HEK293 (cell line): ENCODE data around the gene CEP295NL.
A peak's percentile ranks its signal among the peaks of the same experiment; 100 is the strongest.

Experiments used
- EGR2 ChIP-seq: fragments of 450-650 bp; formaldehyde crosslinking; IDR thresholded peaks from 2 replicates; pipeline ENCODE4 v1.5.1; 2016; ENCODE audit warnings: low read depth, missing biosample characterization, missing genetic modification characterization
- GLIS1 ChIP-seq: fragments of 450-650 bp; formaldehyde crosslinking; IDR thresholded peaks from 2 replicates; pipeline ENCODE4 v1.5.1; 2016; ENCODE audit warnings: missing biosample characterization, missing genetic modification characterization
- KLF7 ChIP-seq: fragments of 450-650 bp; formaldehyde crosslinking; IDR thresholded peaks from 2 replicates; pipeline ENCODE4 v1.5.1; 2016; ENCODE audit warnings: missing biosample characterization, missing genetic modification characterization, borderline replicate concordance
- KLF9 ChIP-seq: fragments of 450-650 bp; formaldehyde crosslinking; IDR thresholded peaks from 2 replicates; pipeline ENCODE4 v1.5.1; 2016; ENCODE audit warnings: missing biosample characterization, missing genetic modification characterization, low read depth
- OSR2 ChIP-seq: fragments of 450-650 bp; formaldehyde crosslinking; IDR thresholded peaks from 2 replicates; pipeline ENCODE4 v1.5.1; 2016; ENCODE audit warnings: missing biosample characterization, missing genetic modification characterization
- REPIN1 ChIP-seq: fragments of 450-650 bp; formaldehyde crosslinking; IDR thresholded peaks from 2 replicates; pipeline ENCODE4 v1.5.1; 2017; ENCODE audit warnings: missing biosample characterization, missing genetic modification characterization, low read depth
- SCRT1 ChIP-seq: fragments of 450-650 bp; formaldehyde crosslinking; IDR thresholded peaks from 2 replicates; pipeline ENCODE4 v1.5.1; 2016; ENCODE audit warnings: missing biosample characterization, missing genetic modification characterization, borderline replicate concordance
- SP3 ChIP-seq: fragments of 450-650 bp; formaldehyde crosslinking; IDR thresholded peaks from 2 replicates; pipeline ENCODE4 v1.5.1; 2016; ENCODE audit warnings: missing biosample characterization, missing genetic modification characterization
- SP7 ChIP-seq: fragments of 450-650 bp; formaldehyde crosslinking; IDR thresholded peaks from 2 replicates; pipeline ENCODE4 v1.5.1; 2016; ENCODE audit warnings: missing biosample characterization, missing genetic modification characterization
- TRIM28 ChIP-seq: IDR thresholded peaks from 2 replicates; pipeline ENCODE4 v1.6.1; 2011; ENCODE audit warnings: low read length, control low read depth, borderline replicate concordance
- WT1 ChIP-seq: fragments of 450-650 bp; formaldehyde crosslinking; IDR thresholded peaks from 2 replicates; pipeline ENCODE4 v1.5.1; 2016; ENCODE audit warnings: missing biosample characterization, missing genetic modification characterization
- ZBTB44 ChIP-seq: fragments of 450-650 bp; IDR thresholded peaks from 2 replicates; pipeline ENCODE4 v1.5.1; 2018; ENCODE audit warnings: missing biosample characterization, mild to moderate bottlenecking, missing genetic modification characterization
- ZFHX2 ChIP-seq: fragments of 450-650 bp; formaldehyde crosslinking; conservative IDR thresholded peaks from 2 replicates; pipeline ENCODE4 v1.5.1; 2016; ENCODE audit warnings: missing biosample characterization, missing genetic modification characterization
- ZNF10 ChIP-seq: fragments of 450-650 bp; formaldehyde crosslinking; IDR thresholded peaks from 2 replicates; pipeline ENCODE4 v1.5.1; 2017; ENCODE audit warnings: missing biosample characterization, missing genetic modification characterization
- ZNF114 ChIP-seq: fragments of 450-650 bp; formaldehyde crosslinking; IDR thresholded peaks from 2 replicates; pipeline ENCODE4 v1.5.0; 2017; ENCODE audit warnings: missing biosample characterization, missing genetic modification characterization
- ZNF169 ChIP-seq: fragments of 450-650 bp; formaldehyde crosslinking; IDR thresholded peaks from 2 replicates; pipeline ENCODE4 v1.5.1; 2016; ENCODE audit warnings: missing biosample characterization, missing genetic modification characterization
- ZNF23 ChIP-seq: fragments of 450-650 bp; formaldehyde crosslinking; IDR thresholded peaks from 2 replicates; pipeline ENCODE4 v1.5.1; 2016; ENCODE audit warnings: missing biosample characterization, missing genetic modification characterization, borderline replicate concordance
- ZNF239 ChIP-seq: fragments of 450-650 bp; formaldehyde crosslinking; IDR thresholded peaks from 2 replicates; pipeline ENCODE4 v1.5.1; 2016; ENCODE audit warnings: missing biosample characterization, missing genetic modification characterization
- ZNF302 ChIP-seq: fragments of 450-650 bp; formaldehyde crosslinking; IDR thresholded peaks from 2 replicates; pipeline ENCODE4 v1.5.1; 2016; ENCODE audit warnings: missing biosample characterization, missing genetic modification characterization, low read depth
- ZNF335 ChIP-seq: fragments of 450-650 bp; formaldehyde crosslinking; conservative IDR thresholded peaks from 2 replicates; pipeline ENCODE4 v1.5.1; 2016; ENCODE audit warnings: missing biosample characterization, missing genetic modification characterization
- ZNF341 ChIP-seq: fragments of 450-650 bp; formaldehyde crosslinking; IDR thresholded peaks from 2 replicates; pipeline ENCODE4; 2016; ENCODE audit warnings: low read depth, missing biosample characterization, missing genetic modification characterization
- ZNF426 ChIP-seq: fragments of 450-650 bp; formaldehyde crosslinking; IDR thresholded peaks from 2 replicates; pipeline ENCODE4 v1.5.1; 2017; ENCODE audit warnings: missing biosample characterization, missing genetic modification characterization, mild to moderate bottlenecking, inconsistent platforms, moderate library complexity
- ZNF530 ChIP-seq: fragments of 450-650 bp; formaldehyde crosslinking; IDR thresholded peaks from 2 replicates; pipeline ENCODE4 v1.5.1; 2016; ENCODE audit warnings: low read depth, missing biosample characterization, missing genetic modification characterization
- ZNF560 ChIP-seq: fragments of 450-650 bp; formaldehyde crosslinking; IDR thresholded peaks from 2 replicates; pipeline ENCODE4 v1.5.1; 2017; ENCODE audit warnings: missing biosample characterization, missing genetic modification characterization, borderline replicate concordance
- ZNF561 ChIP-seq: fragments of 450-650 bp; IDR thresholded peaks from 2 replicates; pipeline ENCODE4 v1.5.1; 2018; ENCODE audit warnings: missing biosample characterization, missing genetic modification characterization, borderline replicate concordance
- ZNF660 ChIP-seq: fragments of 450-650 bp; IDR thresholded peaks from 2 replicates; pipeline ENCODE4 v1.5.1; 2018; ENCODE audit warnings: missing biosample characterization, mild to moderate bottlenecking, missing genetic modification characterization
- ZNF768 ChIP-seq: fragments of 450-650 bp; formaldehyde crosslinking; IDR thresholded peaks from 2 replicates; pipeline ENCODE4 v1.5.1; 2018; ENCODE audit warnings: missing biosample characterization, mild to moderate bottlenecking, missing genetic modification characterization
- ZNF792 ChIP-seq: fragments of 450-650 bp; formaldehyde crosslinking; IDR thresholded peaks from 2 replicates; pipeline ENCODE4 v1.5.1; 2016; ENCODE audit warnings: missing biosample characterization, missing genetic modification characterization
- ZSCAN30 ChIP-seq: fragments of 450-650 bp; IDR thresholded peaks from 2 replicates; pipeline ENCODE4 v1.5.1; 2018; ENCODE audit warnings: missing biosample characterization, mild to moderate bottlenecking, missing genetic modification characterization, moderate library complexity
- TF ChIP-seq, protein P1 (sequence below): fragments of 450-650 bp; formaldehyde crosslinking; IDR thresholded peaks from 2 replicates; pipeline ENCODE4 v1.5.1; 2017; ENCODE audit warnings: missing biosample characterization, missing genetic modification characterization
- TF ChIP-seq, protein P2 (sequence below): fragments of 450-650 bp; formaldehyde crosslinking; IDR thresholded peaks from 2 replicates; pipeline ENCODE4 v1.5.1; 2016; ENCODE audit warnings: missing biosample characterization, missing genetic modification characterization
- TF ChIP-seq, protein P3 (sequence below): fragments of 450-650 bp; formaldehyde crosslinking; IDR thresholded peaks from 2 replicates; pipeline ENCODE4 v1.5.1; 2016; ENCODE audit warnings: missing biosample characterization, missing genetic modification characterization
- TF ChIP-seq, protein P4 (sequence below): IDR thresholded peaks from 2 replicates; pipeline ENCODE4 v1.6.1; 2011; ENCODE audit warnings: mild to moderate bottlenecking, low read depth, low read length, borderline replicate concordance

Gene CEP295NL

GRCh38 chr17:78853926-78854394 lies 49.0 kb downstream of the CEP295NL start (continued):
- no peak for TF ChIP-seq GLIS1 (tag by site-specific recombination)
- TF ChIP-seq WT1 (tag by site-specific recombination), result 0 out of 2 replicates have a peak, but pooled peaks have one; percentile 36
- no peak for TF ChIP-seq OSR2
- no peak for TF ChIP-seq REPIN1 (tag by site-specific recombination)
- no peak for TF ChIP-seq ZNF23 (tag by site-specific recombination)
- no peak for TF ChIP-seq ZNF114 (tag by site-specific recombination)
- TF ChIP-seq ZNF426 (tag by site-specific recombination), result no peak
- no peak for TF ChIP-seq ZNF530 (tag by site-specific recombination)
- no peak for TF ChIP-seq SP3 (tag by site-specific recombination)
- TF ChIP-seq EGR2 (tag by site-specific recombination), result peak; percentile 53
- no peak for TF ChIP-seq ZBTB44 (tag by site-specific recombination)
- TF ChIP-seq, protein P1, sequence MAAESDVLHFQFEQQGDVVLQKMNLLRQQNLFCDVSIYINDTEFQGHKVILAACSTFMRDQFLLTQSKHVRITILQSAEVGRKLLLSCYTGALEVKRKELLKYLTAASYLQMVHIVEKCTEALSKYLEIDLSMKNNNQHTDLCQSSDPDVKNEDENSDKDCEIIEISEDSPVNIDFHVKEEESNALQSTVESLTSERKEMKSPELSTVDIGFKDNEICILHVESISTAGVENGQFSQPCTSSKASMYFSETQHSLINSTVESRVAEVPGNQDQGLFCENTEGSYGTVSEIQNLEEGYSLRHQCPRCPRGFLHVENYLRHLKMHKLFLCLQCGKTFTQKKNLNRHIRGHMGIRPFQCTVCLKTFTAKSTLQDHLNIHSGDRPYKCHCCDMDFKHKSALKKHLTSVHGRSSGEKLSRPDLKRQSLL (tag by site-specific recombination), result no peak
- TF ChIP-seq ZNF169 (tag by site-specific recombination), result no peak
- no peak for TF ChIP-seq ZNF10 (tag by site-specific recombination)
- no peak for TF ChIP-seq ZNF560 (tag by site-specific recombination)
- TF ChIP-seq, protein P2, sequence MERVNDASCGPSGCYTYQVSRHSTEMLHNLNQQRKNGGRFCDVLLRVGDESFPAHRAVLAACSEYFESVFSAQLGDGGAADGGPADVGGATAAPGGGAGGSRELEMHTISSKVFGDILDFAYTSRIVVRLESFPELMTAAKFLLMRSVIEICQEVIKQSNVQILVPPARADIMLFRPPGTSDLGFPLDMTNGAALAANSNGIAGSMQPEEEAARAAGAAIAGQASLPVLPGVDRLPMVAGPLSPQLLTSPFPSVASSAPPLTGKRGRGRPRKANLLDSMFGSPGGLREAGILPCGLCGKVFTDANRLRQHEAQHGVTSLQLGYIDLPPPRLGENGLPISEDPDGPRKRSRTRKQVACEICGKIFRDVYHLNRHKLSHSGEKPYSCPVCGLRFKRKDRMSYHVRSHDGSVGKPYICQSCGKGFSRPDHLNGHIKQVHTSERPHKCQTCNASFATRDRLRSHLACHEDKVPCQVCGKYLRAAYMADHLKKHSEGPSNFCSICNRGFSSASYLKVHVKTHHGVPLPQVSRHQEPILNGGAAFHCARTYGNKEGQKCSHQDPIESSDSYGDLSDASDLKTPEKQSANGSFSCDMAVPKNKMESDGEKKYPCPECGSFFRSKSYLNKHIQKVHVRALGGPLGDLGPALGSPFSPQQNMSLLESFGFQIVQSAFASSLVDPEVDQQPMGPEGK (tag by site-specific recombination), result peak; percentile 52
- TF ChIP-seq SP7 (tag by site-specific recombination), result 0 out of 2 replicates have a peak, but pooled peaks have one; percentile 28
- peak; percentile 33; the same call in 1 of the 2 replicates for TF ChIP-seq KLF9 (tag by site-specific recombination)
- TF ChIP-seq ZNF239 (tag by site-specific recombination), result no peak
- TF ChIP-seq ZNF660, result 0 out of 2 replicates have a peak, but pooled peaks have one; percentile 13
- TF ChIP-seq ZNF302 (tag by site-specific recombination), result no peak
- TF ChIP-seq ZNF792 (tag by site-specific recombination), result no peak
- TF ChIP-seq ZSCAN30, result no peak
- TF ChIP-seq SCRT1 (tag by site-specific recombination), result 0 out of 2 replicates have a peak, but pooled peaks have one; percentile 22
- TF ChIP-seq ZFHX2 (tag by site-specific recombination), result peak; percentile 58; the same call in 1 of the 2 replicates
- peak; percentile 38; the same call in 1 of the 2 replicates for TF ChIP-seq KLF7 (tag by site-specific recombination)
- TF ChIP-seq, protein P3, sequence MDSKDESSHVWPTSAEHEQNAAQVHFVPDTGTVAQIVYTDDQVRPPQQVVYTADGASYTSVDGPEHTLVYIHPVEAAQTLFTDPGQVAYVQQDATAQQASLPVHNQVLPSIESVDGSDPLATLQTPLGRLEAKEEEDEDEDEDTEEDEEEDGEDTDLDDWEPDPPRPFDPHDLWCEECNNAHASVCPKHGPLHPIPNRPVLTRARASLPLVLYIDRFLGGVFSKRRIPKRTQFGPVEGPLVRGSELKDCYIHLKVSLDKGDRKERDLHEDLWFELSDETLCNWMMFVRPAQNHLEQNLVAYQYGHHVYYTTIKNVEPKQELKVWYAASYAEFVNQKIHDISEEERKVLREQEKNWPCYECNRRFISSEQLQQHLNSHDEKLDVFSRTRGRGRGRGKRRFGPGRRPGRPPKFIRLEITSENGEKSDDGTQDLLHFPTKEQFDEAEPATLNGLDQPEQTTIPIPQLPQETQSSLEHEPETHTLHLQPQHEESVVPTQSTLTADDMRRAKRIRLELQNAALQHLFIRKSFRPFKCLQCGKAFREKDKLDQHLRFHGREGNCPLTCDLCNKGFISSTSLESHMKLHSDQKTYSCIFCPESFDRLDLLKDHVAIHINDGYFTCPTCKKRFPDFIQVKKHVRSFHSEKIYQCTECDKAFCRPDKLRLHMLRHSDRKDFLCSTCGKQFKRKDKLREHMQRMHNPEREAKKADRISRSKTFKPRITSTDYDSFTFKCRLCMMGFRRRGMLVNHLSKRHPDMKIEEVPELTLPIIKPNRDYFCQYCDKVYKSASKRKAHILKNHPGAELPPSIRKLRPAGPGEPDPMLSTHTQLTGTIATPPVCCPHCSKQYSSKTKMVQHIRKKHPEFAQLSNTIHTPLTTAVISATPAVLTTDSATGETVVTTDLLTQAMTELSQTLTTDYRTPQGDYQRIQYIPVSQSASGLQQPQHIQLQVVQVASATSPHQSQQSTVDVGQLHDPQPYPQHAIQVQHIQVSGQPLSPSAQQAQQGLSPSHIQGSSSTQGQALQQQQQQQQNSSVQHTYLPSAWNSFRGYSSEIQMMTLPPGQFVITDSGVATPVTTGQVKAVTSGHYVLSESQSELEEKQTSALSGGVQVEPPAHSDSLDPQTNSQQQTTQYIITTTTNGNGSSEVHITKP (tag by site-specific recombination), result peak; percentile 95
- TF ChIP-seq TRIM28, result no peak
- TF ChIP-seq ZNF768, result no peak
- TF ChIP-seq ZNF335 (tag by site-specific recombination), result peak; percentile 45
- no peak for TF ChIP-seq ZNF561 (tag by site-specific recombination)
- TF ChIP-seq, protein P4, sequence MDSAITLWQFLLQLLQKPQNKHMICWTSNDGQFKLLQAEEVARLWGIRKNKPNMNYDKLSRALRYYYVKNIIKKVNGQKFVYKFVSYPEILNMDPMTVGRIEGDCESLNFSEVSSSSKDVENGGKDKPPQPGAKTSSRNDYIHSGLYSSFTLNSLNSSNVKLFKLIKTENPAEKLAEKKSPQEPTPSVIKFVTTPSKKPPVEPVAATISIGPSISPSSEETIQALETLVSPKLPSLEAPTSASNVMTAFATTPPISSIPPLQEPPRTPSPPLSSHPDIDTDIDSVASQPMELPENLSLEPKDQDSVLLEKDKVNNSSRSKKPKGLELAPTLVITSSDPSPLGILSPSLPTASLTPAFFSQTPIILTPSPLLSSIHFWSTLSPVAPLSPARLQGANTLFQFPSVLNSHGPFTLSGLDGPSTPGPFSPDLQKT, result no peak
- no peak for TF ChIP-seq ZNF341
